Adipocyte (in vitro differentiated cells): ENCODE results near the gene TLL1.

ENCODE experiments used
- DNase-seq: peaks from one replicate; pipeline ENCODE4 v3.0.0-alpha.2; 2015; ENCODE audit warnings: low read depth
- H3K27me3 ChIP-seq: replicated peaks from 2 replicates; pipeline ENCODE4 v1.7.0; 2013; ENCODE audit warnings: mild to moderate bottlenecking, low read length, moderate library complexity; ENCODE audit not compliant: control insufficient read depth, insufficient read depth
- H3K36me3 ChIP-seq: 2 replicates; pipeline ENCODE4 v1.7.0; 2013; ENCODE audit warnings: low read length, mild to moderate bottlenecking, moderate library complexity; ENCODE audit not compliant: control insufficient read depth, insufficient read depth, severe bottlenecking
- H3K4me1 ChIP-seq: 2 replicates; pipeline ENCODE4 v1.7.0; 2013; ENCODE audit warnings: mild to moderate bottlenecking, low read length, moderate library complexity; ENCODE audit not compliant: control insufficient read depth, insufficient read depth
- H3K4me3 ChIP-seq: 2 replicates; pipeline ENCODE4 v1.7.0; 2013; ENCODE audit warnings: mild to moderate bottlenecking, low read length, moderate library complexity
- H3K9ac ChIP-seq: 2 replicates; pipeline ENCODE4 v1.7.0; 2013; ENCODE audit warnings: mild to moderate bottlenecking, low read length, moderate library complexity
- H3K9me3 ChIP-seq: 2 replicates; pipeline ENCODE4 v1.7.0; 2013; ENCODE audit warnings: mild to moderate bottlenecking, low read length, moderate library complexity; ENCODE audit not compliant: control insufficient read depth

Gene TLL1

DNA sequence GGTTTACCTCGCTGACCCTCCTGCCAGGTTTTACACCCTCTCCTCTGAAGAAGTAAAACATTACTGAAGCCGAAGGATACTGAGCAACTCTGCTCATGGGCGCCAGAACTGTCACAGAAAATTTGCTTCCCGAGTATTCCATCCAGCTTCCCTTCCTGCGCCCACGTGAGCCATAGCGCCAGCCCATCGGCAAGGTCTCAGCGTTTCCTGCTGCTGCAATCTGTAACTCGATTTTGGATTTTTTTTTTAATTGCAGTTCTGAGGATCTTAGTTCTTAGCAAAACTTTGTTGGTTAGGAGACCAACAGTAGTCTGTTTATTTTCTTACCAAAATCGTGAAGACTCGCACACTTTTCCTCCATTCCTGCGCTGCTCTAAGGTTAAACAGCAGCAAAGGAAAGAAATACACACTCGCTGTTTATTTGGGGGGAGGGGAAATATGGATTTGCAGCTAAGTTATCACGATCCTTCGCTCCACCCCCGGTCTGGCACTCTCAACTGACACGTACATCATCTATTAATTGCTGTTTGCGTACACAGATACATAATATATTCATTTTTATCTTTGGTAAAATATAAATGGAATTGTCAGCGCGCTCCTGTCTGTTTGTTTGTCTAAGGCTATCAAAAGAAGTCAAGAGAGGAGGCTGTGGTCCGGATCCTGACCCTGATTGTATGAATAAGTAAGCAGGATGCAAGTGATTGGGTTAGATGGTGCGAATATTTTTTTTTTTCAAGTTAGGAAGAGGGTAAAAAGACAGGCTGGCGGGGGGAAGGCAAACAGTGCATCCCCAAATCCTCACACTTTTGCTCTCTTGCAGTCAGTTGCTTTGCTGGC is at the start of gene TLL1:
Gene TLL1, plus strand, starts transcription at position 777 of the 837 bp plus-strand sequence. CDS start 668 bp downstream, outside the sequence.
- peak; percentile 35 for DNase-seq
- Histone ChIP-seq H3K4me3 (peak within 1 kb of the TSS; percentile 81), H3K9ac (peak within 1 kb of the TSS; percentile 41), H3K4me1 (peaks cover 18% of the 10 kb centered on the region), H3K36me3 (no peaks in the 10 kb centered on the region), H3K9me3 (no peaks in the 10 kb centered on the region), H3K27me3 (peaks cover 17% of the 10 kb centered on the region)

DNA sequence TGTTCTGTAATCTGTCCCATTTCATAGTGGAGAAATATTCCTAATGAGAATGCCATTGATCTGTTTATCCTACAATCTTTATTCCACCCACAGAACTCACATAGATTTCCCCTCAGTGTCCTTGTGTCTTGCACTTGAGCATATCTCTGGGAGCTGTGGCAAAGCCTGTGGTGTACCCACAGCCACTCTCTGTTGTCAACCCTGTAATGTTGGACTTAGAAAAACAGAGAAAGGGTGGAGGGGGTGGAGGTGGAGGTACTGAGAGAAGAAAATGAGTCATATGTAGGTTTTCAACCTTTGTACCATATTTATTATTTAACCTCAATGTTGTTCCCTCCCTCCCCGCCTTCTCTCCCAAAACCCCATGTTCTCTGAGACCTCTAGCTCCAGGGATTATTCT is 46.9 kb upstream of the TLL1 start:
- no peaks in the 10 kb centered on the region for H3K27me3 ChIP-seq
- no peak overlapping the region for H3K9ac ChIP-seq
- H3K4me3 ChIP-seq = no peak overlapping the region
- no peaks in the 10 kb centered on the region for H3K4me1 ChIP-seq
- no peak for DNase-seq
- H3K9me3 ChIP-seq = no peaks in the 10 kb centered on the region
- no peaks in the 10 kb centered on the region for H3K36me3 ChIP-seq

DNA sequence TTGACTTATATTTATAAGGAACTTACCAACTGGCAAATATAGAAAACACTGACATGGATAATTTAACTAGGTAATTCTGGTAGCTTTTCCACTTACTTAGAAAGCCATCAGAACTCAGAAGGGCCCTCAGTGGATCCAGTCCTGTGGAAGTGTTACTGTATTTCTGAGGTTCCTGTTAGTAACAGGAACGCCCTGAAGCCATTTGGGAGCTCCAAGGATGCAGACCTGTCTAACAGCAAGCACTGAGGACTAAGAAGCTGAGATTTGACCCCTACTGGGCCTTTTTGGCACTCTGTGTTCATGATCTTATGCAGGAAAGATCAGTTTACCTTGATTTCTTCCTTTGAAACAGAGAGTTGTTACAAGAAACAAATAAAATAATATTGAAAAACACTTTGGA is 46.0 kb upstream of the TLL1 start:
- no peak for DNase-seq
- H3K9me3 ChIP-seq = no peaks in the 10 kb centered on the region

DNA sequence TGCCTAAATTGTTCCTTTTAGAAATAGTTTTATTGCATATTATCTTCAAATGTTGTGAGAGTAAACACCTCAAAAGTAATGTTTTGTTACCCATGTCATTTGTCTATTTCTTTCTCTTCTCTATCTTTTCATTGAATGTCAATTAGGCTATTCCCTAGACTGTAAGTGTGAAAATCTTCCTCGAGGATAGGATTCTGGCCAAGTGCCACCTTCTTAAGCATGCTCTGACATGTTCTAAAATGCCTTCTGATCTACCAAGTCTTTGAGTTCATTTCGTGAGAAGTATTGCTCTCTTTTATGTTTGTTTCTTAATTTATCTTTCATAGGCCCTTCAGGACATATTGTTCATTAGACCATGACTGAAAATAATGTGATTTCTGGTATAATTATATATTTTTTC is 44.1 kb upstream of the TLL1 start:
- no peaks in the 10 kb centered on the region for H3K9me3 ChIP-seq
- H3K27me3 ChIP-seq = no peaks in the 10 kb centered on the region
- H3K4me3 ChIP-seq = no peak overlapping the region
- no peaks in the 10 kb centered on the region for H3K4me1 ChIP-seq
- no peaks in the 10 kb centered on the region for H3K36me3 ChIP-seq
- DNase-seq = no peak
- no peak overlapping the region for H3K9ac ChIP-seq

More for the DNA sequence above, 46.0 kb upstream of the TLL1 start:
- Histone ChIP-seq H3K4me3 (no peak overlapping the region), H3K4me1 (no peaks in the 10 kb centered on the region), H3K36me3 (no peaks in the 10 kb centered on the region), H3K9ac (no peak overlapping the region), H3K27me3 (no peaks in the 10 kb centered on the region)

DNA sequence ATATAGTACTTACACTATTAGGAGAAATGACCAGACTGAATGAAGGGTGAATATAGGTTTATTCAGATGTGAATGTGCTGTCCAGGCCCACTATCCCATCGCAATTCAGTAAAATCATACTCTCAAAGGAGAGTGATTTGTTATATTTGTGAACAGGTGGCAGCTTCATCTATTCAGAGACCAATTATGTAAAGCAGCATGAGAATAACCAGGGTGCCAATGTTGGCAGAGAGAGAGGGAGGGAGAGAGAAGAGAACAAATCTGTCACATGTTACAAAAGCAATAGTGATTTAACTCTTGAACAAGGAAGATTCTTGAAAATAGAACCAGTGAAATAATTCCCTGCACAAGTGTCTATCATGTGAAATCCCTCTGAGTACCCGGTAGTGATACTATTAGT is 38.9 kb upstream of the TLL1 start:
- DNase-seq = no peak
- Histone ChIP-seq H3K9me3 (no peaks in the 10 kb centered on the region), H3K27me3 (no peaks in the 10 kb centered on the region), H3K9ac (no peak overlapping the region), H3K4me1 (no peaks in the 10 kb centered on the region), H3K4me3 (no peak overlapping the region), H3K36me3 (no peaks in the 10 kb centered on the region)

DNA sequence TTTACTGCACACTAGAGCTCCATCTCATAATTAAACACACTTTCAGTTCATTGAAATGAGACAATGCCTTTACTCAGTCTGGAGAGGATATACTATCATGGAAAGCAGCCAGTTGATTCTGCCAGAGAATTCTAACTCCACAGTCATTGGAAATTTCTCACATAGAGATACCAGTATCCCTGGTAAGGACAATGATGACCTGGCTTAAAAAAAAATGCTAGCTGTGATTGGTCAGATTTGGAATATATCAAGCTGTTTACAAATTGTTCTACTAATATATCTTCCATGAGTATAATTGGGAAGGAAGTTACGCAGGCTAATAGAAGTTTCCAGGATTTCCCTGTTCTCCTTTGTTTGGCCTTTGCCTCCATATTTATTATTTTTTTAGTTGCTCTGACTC is 34.5 kb upstream of the TLL1 start:
- no peak overlapping the region for H3K4me3 ChIP-seq
- no peaks in the 10 kb centered on the region for H3K27me3 ChIP-seq
- H3K9me3 ChIP-seq = no peaks in the 10 kb centered on the region
- H3K36me3 ChIP-seq = no peaks in the 10 kb centered on the region
- H3K9ac ChIP-seq = no peak overlapping the region
- no peaks in the 10 kb centered on the region for H3K4me1 ChIP-seq
- no peak for DNase-seq

DNA sequence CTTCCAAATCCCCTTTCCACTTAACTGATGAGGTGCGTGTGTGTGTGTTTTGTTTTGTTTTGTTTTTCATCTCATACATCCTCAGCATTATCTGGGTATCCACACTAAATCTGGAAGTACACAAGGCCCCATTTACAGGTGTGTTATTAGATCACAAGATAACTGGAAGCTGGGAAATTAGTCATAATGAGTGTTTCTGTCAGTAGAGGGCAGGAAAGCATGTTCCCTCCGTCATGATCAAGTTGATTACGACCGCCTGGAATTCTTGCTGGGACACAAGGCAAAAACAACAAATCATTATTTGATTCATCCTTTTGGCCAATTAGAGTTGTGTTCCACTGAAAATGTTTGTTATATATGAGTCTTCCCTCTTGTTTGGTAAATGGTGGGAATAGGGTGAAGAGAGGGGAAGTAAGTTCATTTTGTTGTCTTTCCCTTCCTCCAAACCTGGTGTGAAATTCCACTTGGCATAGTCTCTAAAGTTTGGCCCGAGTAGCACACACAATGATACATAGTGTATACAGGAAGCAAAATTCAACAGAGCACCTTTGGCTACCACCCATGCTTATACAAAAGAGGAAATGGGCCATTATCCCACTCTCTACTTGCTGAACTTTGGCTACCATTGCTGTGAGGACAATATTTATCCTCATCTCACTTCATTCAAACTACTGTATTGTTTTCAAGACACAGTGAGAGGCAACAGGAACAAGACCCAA is 33.3 kb upstream of the TLL1 start:
- Histone ChIP-seq H3K9ac (no peak overlapping the region), H3K4me1 (no peaks in the 10 kb centered on the region), H3K4me3 (no peak overlapping the region), H3K36me3 (no peaks in the 10 kb centered on the region), H3K9me3 (no peaks in the 10 kb centered on the region), H3K27me3 (no peaks in the 10 kb centered on the region)
- no peak for DNase-seq

DNA sequence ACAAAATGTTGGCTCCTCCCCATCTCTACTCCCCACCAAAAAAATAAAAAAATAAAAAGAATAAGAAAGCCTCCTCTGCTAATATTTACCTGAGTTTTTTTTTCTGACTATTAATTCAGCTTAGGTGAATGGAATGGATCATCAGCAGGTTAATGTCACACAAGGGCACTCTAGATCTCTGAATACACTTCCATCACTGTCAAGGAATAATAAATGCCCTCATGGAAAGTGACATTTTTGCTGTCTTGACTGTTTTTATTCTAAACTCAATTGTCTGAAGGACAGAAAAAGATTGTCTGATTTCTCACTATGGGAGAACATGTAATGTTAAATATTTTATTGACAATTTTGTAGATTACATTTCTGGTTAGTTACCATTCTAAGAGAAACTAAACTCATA is 30.4 kb upstream of the TLL1 start:
- no peaks in the 10 kb centered on the region for H3K4me1 ChIP-seq

DNA sequence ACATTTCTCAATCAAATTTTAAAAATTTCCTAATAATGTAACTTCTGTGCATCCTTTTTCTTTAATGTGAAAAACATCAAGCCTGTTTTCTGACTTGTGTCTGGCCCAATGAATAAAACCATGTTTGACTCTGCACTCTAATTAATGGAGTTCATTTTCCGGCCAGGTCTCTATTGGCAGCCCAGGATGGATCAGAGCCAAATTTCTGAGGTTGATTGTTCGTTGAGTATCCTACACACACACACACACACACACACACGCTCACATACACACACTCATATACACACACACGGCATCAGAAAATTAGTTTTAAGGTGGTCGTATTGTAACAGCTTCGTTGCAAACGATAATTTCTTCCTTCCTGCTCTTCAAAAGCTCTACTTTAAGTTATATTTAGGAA is 28.9 kb upstream of the TLL1 start:
- H3K36me3 ChIP-seq = no peaks in the 10 kb centered on the region
- no peaks in the 10 kb centered on the region for H3K9me3 ChIP-seq
- H3K4me1 ChIP-seq = no peaks in the 10 kb centered on the region
- no peak for DNase-seq
- no peak overlapping the region for H3K4me3 ChIP-seq
- no peak overlapping the region for H3K9ac ChIP-seq
- H3K27me3 ChIP-seq = no peaks in the 10 kb centered on the region

More for the DNA sequence above, 30.4 kb upstream of the TLL1 start:
- Histone ChIP-seq H3K27me3 (no peaks in the 10 kb centered on the region), H3K4me3 (no peak overlapping the region), H3K9ac (no peak overlapping the region), H3K9me3 (no peaks in the 10 kb centered on the region), H3K36me3 (no peaks in the 10 kb centered on the region)
- no peak for DNase-seq

DNA sequence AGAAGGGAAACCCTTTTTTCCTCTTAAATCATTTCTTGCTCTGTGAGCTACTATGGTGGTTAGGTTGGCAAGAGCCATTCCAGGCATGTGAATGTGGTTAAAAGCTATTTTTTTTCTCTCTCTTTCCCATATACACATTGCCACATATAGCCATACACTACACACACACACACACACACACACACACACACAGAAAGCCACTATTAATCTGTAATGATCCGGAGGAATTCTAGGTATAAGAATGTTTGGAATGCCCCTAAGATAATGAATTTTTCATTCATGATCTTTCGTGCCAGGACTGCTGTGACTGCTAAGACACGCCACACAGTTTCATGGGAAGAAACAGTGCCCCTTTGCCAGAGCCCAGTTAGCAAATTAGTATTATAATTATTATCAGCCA is 21.8 kb upstream of the TLL1 start:
- Histone ChIP-seq H3K36me3 (no peaks in the 10 kb centered on the region), H3K27me3 (no peaks in the 10 kb centered on the region), H3K9me3 (no peaks in the 10 kb centered on the region), H3K4me3 (no peak overlapping the region), H3K9ac (no peak overlapping the region), H3K4me1 (no peaks in the 10 kb centered on the region)
- DNase-seq = no peak

DNA sequence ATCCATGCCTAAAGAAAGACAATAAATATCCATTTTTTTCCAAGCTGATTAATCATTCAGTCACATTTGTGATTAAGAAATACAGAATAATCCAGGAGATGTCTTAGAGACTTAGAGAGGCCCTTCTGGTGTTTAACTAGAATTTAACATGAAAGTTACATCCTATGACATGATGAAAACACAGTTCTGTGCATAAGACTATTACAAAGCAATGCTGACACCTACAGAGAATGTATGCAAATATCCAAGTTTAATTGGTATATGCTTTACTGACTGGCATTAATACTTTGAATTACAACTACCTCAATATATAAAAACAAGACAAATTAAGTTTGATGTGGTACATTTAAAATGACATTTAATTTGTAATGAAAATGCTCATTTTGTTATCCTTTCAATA is 17.8 kb upstream of the TLL1 start:
- no peaks in the 10 kb centered on the region for H3K9me3 ChIP-seq
- no peak overlapping the region for H3K9ac ChIP-seq
- H3K4me3 ChIP-seq = no peak overlapping the region
- no peak for DNase-seq
- no peaks in the 10 kb centered on the region for H3K36me3 ChIP-seq
- H3K4me1 ChIP-seq = no peaks in the 10 kb centered on the region
- H3K27me3 ChIP-seq = no peaks in the 10 kb centered on the region
